Esophagus squamous epithelium (tissue), 4 donors: ENCODE measurements around the gene TSLP.

Experiments used
- POLR2A ChIP-seq, 4 donors: fragments of 450-650 bp; IDR thresholded peaks; one replicate each; pipeline ENCODE4 v1.6.1; 2017; ENCODE audit warnings: antibody characterized with exemption in 4 of 4, mild to moderate bottlenecking in 4 of 4, moderate library complexity in 3 of 4
- TF ChIP-seq, protein P1 (sequence below), 6 experiments: fragments of 450-650 bp in 4 of 6; fragments of 200-600 bp in 2 of 6; sonication (generic) in 2 of 6; IDR thresholded peaks; one replicate each; pipeline ENCODE4 v1.5.1; 2016 to 2019; ENCODE audit warnings: antibody characterized with exemption in 6 of 6, mild to moderate bottlenecking in 4 of 6, moderate library complexity in 4 of 6

DNA sequence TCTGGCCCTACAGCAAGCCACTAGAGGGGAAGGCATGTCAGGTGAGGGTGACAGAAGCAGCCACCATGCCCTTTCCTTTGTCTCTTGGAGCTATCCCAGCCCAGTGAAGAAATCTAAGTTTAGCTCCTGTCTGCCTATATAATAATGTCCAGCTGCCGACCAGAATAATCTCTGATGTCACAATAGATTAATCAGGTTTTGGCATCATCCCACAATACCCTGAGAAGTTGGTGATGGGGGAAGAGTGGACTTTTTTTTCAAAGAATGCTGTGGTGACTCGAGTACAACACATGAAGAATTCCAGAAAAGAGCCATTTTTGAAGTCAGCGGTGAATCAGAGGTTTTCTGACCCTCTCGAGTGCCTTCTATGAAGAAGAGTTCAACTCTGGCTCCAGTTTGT, 1.7 kb upstream of the TSLP start:
- TF ChIP-seq, protein P1, sequence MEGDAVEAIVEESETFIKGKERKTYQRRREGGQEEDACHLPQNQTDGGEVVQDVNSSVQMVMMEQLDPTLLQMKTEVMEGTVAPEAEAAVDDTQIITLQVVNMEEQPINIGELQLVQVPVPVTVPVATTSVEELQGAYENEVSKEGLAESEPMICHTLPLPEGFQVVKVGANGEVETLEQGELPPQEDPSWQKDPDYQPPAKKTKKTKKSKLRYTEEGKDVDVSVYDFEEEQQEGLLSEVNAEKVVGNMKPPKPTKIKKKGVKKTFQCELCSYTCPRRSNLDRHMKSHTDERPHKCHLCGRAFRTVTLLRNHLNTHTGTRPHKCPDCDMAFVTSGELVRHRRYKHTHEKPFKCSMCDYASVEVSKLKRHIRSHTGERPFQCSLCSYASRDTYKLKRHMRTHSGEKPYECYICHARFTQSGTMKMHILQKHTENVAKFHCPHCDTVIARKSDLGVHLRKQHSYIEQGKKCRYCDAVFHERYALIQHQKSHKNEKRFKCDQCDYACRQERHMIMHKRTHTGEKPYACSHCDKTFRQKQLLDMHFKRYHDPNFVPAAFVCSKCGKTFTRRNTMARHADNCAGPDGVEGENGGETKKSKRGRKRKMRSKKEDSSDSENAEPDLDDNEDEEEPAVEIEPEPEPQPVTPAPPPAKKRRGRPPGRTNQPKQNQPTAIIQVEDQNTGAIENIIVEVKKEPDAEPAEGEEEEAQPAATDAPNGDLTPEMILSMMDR (IDR thresholded peaks at IDR 0.05): no peak
- no peak for TF ChIP-seq POLR2A (IDR thresholded peaks at IDR 0.05)
